GM23338 (cell line): ENCODE results near the gene CEP72. TPM values are rescaled to one million over a fixed set of nuclear protein-coding genes. Genes with fewer than 3 reads are reported as not detected.

Experiments used
- ATAC-seq: fragments of 200-7000 bp; cut with Tn5 transposase; 3 replicates; pipeline ENCODE4 v1.9.1; 2020
- DNase-seq: peaks from one replicate; pipeline ENCODE4 v3.0.0-alpha.2; 2015; ENCODE audit warnings: low spot score
- H2AFZ ChIP-seq: fragments of 200-600 bp; sonication (generic); 2 replicates; pipeline ENCODE4 v1.8.0; 2016; ENCODE audit warnings: antibody characterized with exemption, mild to moderate bottlenecking, moderate library complexity
- H3F3A ChIP-seq: fragments of 200-600 bp; sonication (generic); replicated peaks from 2 replicates; pipeline ENCODE4 v1.8.0; 2017; ENCODE audit warnings: antibody characterized with exemption, mixed run types, low read depth
- H3K27ac ChIP-seq: fragments of 200-600 bp; sonication (generic); 2 replicates; pipeline ENCODE4 v1.6.1; 2016; ENCODE audit warnings: low read depth
- H3K27me3 ChIP-seq: fragments of 200-600 bp; sonication (generic); 2 replicates; pipeline ENCODE4 v1.8.0; 2016; ENCODE audit warnings: mild to moderate bottlenecking, mixed run types, moderate library complexity; ENCODE audit not compliant: insufficient read depth
- H3K36me3 ChIP-seq: fragments of 200-600 bp; sonication (generic); 2 replicates; pipeline ENCODE4 v1.8.0; 2016; ENCODE audit warnings: mild to moderate bottlenecking; ENCODE audit not compliant: insufficient read depth
- H3K4me1 ChIP-seq: fragments of 200-600 bp; sonication (generic); 2 replicates; pipeline ENCODE4 v1.8.0; 2016; ENCODE audit warnings: mild to moderate bottlenecking, moderate library complexity; ENCODE audit not compliant: insufficient read depth
- H3K4me2 ChIP-seq: fragments of 200-600 bp; sonication (generic); 2 replicates; pipeline ENCODE4 v1.7.1; 2017; ENCODE audit warnings: mixed run types
- H3K4me3 ChIP-seq: fragments of 200-600 bp; sonication (generic); 2 replicates; pipeline ENCODE4 v1.6.1; 2016; ENCODE audit warnings: mixed run types
- H3K79me2 ChIP-seq: fragments of 200-600 bp; sonication (generic); replicated peaks from 2 replicates; pipeline ENCODE4 v1.8.0; 2017; ENCODE audit warnings: mild to moderate bottlenecking; ENCODE audit not compliant: insufficient read depth
- H3K9me2 ChIP-seq: fragments of 200-600 bp; sonication (generic); 2 replicates; pipeline ENCODE4 v1.8.0; 2017; ENCODE audit not compliant: insufficient read depth
- H4K20me1 ChIP-seq: fragments of 200-600 bp; sonication (generic); replicated peaks from 2 replicates; pipeline ENCODE4 v1.8.0; 2017; ENCODE audit warnings: mild to moderate bottlenecking; ENCODE audit not compliant: insufficient read depth
- H3K27ac Mint-ChIP-seq: 2 replicates; pipeline ENCODE4 v1.8.0; 2020; ENCODE audit warnings: inconsistent platforms, mild to moderate bottlenecking, moderate library complexity, mixed read lengths
- H3K27me3 Mint-ChIP-seq: 3 replicates; pipeline ENCODE4 v1.8.0; 2022; ENCODE audit warnings: low read depth, mild to moderate bottlenecking, moderate library complexity, mixed read lengths, inconsistent platforms; ENCODE audit not compliant: insufficient read depth, poor library complexity
- H3K36me3 Mint-ChIP-seq: 3 replicates; pipeline ENCODE4 v1.8.0; 2021; ENCODE audit warnings: low read depth, mild to moderate bottlenecking, inconsistent platforms, moderate library complexity, mixed read lengths
- H3K4me1 Mint-ChIP-seq: 3 replicates; pipeline ENCODE4 v1.8.0; 2020; ENCODE audit warnings: mild to moderate bottlenecking, inconsistent platforms, mixed read lengths
- H3K4me3 Mint-ChIP-seq: 3 replicates; pipeline ENCODE4 v1.8.0; 2021; ENCODE audit warnings: moderate library complexity, mild to moderate bottlenecking, inconsistent platforms, mixed read lengths
- H3K9me3 Mint-ChIP-seq: 3 replicates; pipeline ENCODE4 v1.8.0; 2020; ENCODE audit warnings: moderate library complexity, mild to moderate bottlenecking, inconsistent platforms, mixed read lengths
- CREB1 ChIP-seq: fragments of 250-450 bp; sonication (Bioruptor Pico); IDR thresholded peaks from 2 replicates; pipeline ENCODE4 v1.5.0; 2020; ENCODE audit warnings: low read depth, mild to moderate bottlenecking, moderate library complexity
- CTCF ChIP-seq, 2 experiments: fragments of 200-600 bp in 1 of 2; sonication (generic) in 1 of 2; conservative IDR thresholded peaks; 2 replicates each; pipeline versions ENCODE4 v1.5.1 to v1.6.1; 2016 to 2017; ENCODE audit warnings: antibody characterized with exemption in 2 of 2, low read depth in 2 of 2, mild to moderate bottlenecking in 2 of 2, moderate library complexity in 1 of 2
- ETS1 ChIP-seq: IDR thresholded peaks from 2 replicates; pipeline ENCODE4 v1.6.1; 2016; ENCODE audit warnings: antibody characterized with exemption
- EZH2 ChIP-seq: fragments of 200-600 bp; sonication (generic); IDR thresholded peaks from one replicate; pipeline ENCODE4 v1.8.0; 2017; ENCODE audit warnings: antibody characterized with exemption, mild to moderate bottlenecking, low read depth; ENCODE audit not compliant: unreplicated experiment
- EZH2phosphoT487 ChIP-seq: fragments of 200-600 bp; sonication (generic); IDR thresholded peaks from one replicate; pipeline ENCODE4 v1.8.1; 2018; ENCODE audit warnings: antibody characterized with exemption; ENCODE audit not compliant: unreplicated experiment
- NANOG ChIP-seq: IDR thresholded peaks from 2 replicates; pipeline ENCODE4 v1.6.1; 2016; ENCODE audit warnings: antibody characterized with exemption, borderline replicate concordance
- REST ChIP-seq: IDR thresholded peaks from one replicate; pipeline ENCODE4 v1.6.1; 2018; ENCODE audit warnings: antibody characterized with exemption; ENCODE audit not compliant: unreplicated experiment
- STAT1 ChIP-seq: IDR thresholded peaks from one replicate; pipeline ENCODE4 v1.6.1; 2016; ENCODE audit warnings: antibody characterized with exemption; ENCODE audit not compliant: unreplicated experiment
- ZNF114 ChIP-seq: fragments of 250-450 bp; sonication (Bioruptor Pico); IDR thresholded peaks from 2 replicates; pipeline ENCODE4 v1.5.0; 2020; ENCODE audit warnings: mild to moderate bottlenecking, moderate library complexity
- ZNF331 ChIP-seq: fragments of 250-450 bp; sonication (Bioruptor Pico); IDR thresholded peaks from 2 replicates; pipeline ENCODE4 v1.5.0; 2020; ENCODE audit warnings: low read depth, mild to moderate bottlenecking, moderate library complexity
- polyA plus RNA-seq: library from polyadenylated mRNA; unstranded; fragments of >200 nt; fragmentation: Nextera tagmentation; extraction: Ambion mirVana; gene quantifications from 2 replicates; pipeline ENCODE4 v1.2.1, GENCODE V29; 2016
- total RNA-seq: library from RNA; depleted of rRNA; stranded (reverse); fragments of >200 nt; shearing (Covaris generic); gene quantifications from 2 replicates; pipeline ENCODE4 v1.2.3, GENCODE V29; 2014

The CEP72 gene
- total and polyA plus RNA-seq, 2 experiments from 2014 or later, result 15.5 to 27.1 TPM

GRCh38 chr5:641331-641765, 29.2 kb downstream of the CEP72 start (continued):
- TF ChIP-seq REST (no peak), EZH2phosphoT487 (no peak), CTCF (conservative IDR thresholded peaks at IDR 0.05; ENCODE audit: low read depth in 2 of 2) (no peak), NANOG (no peak), EZH2 (no peak), ZNF331 (CRISPR knock-in tag) (no peak), ETS1 (no peak), CREB1 (CRISPR knock-in tag) (no peak), STAT1 (no peak), ZNF114 (CRISPR knock-in tag) (no peak)

GRCh38 chr5:642481-642880, 30.3 kb downstream of the CEP72 start:
- H3K27ac Mint-ChIP-seq, result no peak overlapping the region
- peaks cover 1% of the 10 kb centered on the region; the same call in 1 of the 2 replicates for H3F3A ChIP-seq
- no peak overlapping the region for H3K4me3 ChIP-seq
- H2AFZ ChIP-seq, result no peak overlapping the region
- H3K79me2 ChIP-seq, result no peaks in the 10 kb centered on the region; the same call in 1 of the 2 replicates
- H3K27me3 ChIP-seq, result no peaks in the 10 kb centered on the region
- H3K9me2 ChIP-seq, result no peaks in the 10 kb centered on the region
- H3K27ac ChIP-seq, result no peak overlapping the region
- no peak for ATAC-seq
- no peak for TF ChIP-seq ZNF331 (CRISPR knock-in tag)
- H3K27me3 Mint-ChIP-seq, result peaks cover 5% of the 10 kb centered on the region
- no peak overlapping the region for H3K4me3 Mint-ChIP-seq
- no peaks in the 10 kb centered on the region for H3K4me1 Mint-ChIP-seq
- peaks cover 3% of the 10 kb centered on the region; the same call in 1 of the 2 replicates for H4K20me1 ChIP-seq
- H3K4me1 ChIP-seq, result no peaks in the 10 kb centered on the region
- DNase-seq, result no peak
- H3K4me2 ChIP-seq, result no peak overlapping the region
- H3K36me3 Mint-ChIP-seq, result peaks cover 35% of the 10 kb centered on the region
- H3K36me3 ChIP-seq, result peaks cover 18% of the 10 kb centered on the region
- H3K9me3 Mint-ChIP-seq, result peaks cover 5% of the 10 kb centered on the region; the same call in 2 of the 3 replicates
